NCI-H146 treated with DMSO at 0.1 percent for 48 hours (cell line): ENCODE data around the gene RNASET2.
A peak's percentile ranks its signal among the peaks of the same experiment; 100 is the strongest.

Source experiments
- DNase-seq: peaks from one replicate; lab custom pipeline; 2025; ENCODE audit not compliant: unreplicated experiment; lab: John Stamatoyannopoulos, UW

RNASET2 gene

DNA sequence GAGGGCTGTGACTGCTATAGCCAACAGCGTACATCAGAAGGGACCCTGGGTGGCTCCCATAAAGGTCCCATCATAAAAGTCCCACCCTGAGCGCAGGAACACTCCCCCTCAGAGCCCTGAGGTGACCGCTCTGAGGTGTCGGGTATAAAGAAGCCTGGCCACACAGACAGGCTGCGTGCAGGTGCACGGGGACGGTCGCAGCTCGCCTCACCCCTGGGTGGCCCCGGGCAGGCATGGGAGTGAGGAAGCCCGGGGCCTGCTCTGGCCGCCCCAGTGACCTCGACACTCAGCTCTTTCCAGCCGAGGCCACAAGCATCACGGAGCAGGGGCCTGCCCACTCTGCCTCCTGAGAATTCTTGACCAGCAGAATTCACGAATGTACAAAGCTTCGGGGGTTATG lies 14.4 kb upstream of the RNASET2 start:
- no peak for DNase-seq

DNA sequence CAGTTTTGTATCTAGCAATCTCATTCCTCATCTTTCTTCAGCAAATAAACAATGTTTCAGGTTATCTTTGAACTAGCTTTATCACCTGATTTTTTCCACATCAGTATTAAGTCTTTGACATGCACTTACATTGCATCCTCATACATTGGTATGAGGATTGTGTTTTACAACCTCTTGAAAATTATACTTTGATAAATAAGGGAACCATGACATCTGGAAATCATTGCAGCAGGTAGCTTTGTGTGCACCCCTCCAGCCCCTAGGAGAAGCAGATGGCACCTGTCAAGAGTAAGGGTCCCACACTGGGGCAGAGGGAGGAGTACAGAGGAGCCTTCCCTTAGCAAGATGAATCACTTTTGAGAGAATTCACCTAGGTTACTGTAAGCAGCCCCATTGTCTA lies 13.7 kb upstream of the RNASET2 start:
- no peak for DNase-seq

DNA sequence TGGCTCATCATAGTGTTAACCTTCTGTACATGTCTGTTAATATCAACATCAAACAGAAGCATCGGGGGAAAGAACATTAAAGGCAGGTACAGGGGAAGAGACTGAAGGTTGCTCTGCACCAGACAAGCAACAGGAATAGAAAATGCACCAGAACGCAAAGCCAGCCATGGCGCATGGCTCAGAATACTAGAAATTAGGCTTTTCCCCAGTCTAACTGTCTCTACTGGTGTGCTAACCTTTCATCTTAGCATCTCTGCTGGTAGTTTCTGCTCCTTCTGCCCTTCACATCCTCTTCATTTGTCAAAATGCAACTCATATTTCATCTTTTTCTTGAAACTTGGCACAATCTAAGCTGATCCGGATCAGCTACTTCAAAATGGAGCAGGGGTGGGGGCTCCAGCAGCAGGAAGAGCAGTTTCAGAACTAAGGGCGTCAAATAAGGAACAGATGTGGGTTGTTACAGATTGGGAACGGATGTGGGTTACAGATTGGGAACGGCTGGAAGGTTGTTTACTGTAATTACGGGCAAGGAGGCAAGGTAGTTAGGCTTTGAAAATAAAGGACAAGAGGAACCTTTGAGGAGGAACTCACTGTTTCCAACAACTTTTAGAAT lies 13.1 kb upstream of the RNASET2 start:
- DNase-seq, result no peak

DNA sequence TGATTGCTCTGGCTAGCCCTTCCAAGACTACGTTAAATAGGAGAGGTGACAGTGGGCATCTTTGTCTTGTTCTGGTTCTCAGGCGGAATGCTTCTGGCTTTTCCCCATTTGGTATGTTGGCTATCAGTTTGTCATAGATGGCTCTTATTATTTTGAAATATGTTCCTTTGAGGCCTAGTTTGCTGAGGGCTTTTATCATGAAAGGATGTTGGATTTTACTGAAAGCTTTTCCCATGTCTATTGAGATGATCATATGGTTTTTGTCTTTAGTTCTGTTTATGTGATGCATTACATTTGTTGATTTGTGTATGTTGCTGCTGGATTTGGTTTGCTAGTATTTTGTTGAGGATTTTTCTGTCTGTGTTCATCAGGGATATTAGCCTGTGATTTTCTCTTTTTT lies 9.9 kb upstream of the RNASET2 start:
- no peak for DNase-seq

DNA sequence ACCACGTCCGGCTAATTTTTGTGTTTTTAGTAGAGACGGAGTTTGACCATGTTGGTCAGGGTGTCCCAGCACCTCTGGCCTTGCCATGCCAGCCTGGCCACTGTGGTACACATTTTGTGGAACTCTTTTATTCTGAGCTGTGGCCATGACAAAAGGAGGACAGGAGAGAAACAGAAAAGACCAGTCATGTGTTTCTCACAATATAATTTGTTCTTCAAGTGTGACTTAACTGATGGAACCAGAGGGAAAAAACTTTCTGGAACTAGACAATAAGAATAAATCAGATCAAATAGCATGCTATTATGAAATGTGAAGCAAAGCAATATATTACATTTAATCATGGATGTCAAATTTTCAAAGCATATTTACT lies 4.2 kb upstream of the RNASET2 start:
- no peak for DNase-seq

DNA sequence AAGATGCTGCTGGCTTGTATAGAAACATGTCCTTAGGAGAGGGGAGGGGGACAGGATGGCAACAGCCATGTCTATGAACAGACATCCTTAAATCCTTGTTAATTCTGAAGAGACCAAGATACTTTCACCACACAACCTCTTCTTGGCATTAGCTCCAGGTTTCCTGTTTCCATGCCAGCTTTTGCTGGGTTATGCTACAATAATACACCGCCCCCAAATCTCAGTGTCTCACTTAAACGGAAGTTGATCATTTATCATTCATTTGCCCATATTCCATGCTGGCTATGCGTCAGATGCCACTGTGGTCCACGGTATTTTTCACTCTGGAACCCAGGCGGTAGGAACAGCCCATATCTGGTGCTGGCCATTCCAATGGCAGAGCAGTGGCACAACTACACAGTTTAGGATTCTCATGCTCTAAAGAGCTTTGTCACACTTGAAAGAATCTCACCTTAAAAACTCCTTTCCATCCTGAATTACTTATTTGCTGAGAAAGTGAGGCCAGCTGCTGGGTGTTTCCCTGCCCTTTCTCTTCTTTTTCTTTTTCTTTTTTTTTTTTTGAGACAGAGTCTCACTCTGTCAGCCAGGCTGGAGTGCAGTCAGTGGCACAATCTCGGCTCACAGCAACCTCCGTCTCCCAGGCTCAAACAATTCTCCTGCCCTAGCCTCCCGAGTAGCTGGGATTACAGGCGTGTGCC lies 3.7 kb upstream of the RNASET2 start:
- DNase-seq, result no peak

DNA sequence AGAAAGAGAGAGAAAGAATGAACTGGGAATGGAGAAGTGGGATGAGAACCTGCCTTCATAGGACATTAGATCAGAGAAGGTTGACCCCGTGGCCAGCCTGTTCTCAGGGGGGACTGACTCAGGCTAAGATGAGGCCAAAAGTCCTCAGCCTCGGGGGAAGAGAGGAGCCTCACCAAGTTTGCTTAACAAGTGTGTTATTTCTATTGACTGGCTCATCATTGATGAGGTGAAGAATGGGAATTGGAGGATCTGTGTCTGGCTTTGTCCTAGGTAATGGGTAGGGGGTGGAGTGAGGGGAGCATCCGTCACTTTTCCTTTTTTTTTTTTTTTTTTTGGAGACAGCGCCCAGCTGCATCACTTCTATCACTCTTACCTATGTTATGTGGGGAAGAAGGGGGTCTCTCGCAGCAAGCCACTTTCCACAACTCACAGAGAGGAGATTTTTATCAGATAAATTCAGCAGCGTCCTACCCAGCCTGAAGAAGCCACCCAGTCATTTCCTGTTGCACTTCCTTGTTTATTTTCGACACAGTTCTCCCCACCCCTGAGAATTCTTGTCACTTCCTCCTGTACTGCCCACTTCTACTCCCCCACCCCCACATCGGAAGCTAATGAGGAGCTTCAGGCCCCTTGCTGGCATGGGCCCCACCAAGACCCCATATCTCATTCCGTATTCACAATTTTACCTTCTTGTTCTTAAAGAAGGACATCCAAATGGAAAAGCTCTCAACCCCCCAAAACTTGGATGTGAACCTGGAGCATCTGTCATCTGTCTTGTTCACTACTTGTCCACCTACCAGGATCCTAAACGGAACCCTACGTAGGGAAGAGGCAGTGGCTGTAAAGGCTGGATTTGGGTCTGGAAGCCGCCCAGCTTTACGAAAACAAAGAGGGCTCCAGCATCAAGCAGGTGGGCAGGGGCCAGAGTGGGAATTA lies 2.8 kb upstream of the RNASET2 start:
- DNase-seq, result no peak

DNA sequence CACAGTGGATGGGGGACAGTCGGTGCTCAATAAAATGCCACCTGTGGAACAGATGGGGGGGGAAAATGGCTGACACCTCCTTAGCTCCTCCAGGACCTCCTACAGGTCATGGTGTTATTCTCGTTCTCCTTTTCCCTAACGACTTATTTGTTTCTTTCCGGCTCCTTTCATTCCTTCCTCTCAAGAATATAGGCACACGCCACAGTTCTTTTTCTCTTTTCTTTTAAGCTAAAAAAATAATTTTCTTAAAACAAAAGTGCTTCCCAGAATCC lies 1.4 kb upstream of the RNASET2 start:
- DNase-seq, result no peak

DNA sequence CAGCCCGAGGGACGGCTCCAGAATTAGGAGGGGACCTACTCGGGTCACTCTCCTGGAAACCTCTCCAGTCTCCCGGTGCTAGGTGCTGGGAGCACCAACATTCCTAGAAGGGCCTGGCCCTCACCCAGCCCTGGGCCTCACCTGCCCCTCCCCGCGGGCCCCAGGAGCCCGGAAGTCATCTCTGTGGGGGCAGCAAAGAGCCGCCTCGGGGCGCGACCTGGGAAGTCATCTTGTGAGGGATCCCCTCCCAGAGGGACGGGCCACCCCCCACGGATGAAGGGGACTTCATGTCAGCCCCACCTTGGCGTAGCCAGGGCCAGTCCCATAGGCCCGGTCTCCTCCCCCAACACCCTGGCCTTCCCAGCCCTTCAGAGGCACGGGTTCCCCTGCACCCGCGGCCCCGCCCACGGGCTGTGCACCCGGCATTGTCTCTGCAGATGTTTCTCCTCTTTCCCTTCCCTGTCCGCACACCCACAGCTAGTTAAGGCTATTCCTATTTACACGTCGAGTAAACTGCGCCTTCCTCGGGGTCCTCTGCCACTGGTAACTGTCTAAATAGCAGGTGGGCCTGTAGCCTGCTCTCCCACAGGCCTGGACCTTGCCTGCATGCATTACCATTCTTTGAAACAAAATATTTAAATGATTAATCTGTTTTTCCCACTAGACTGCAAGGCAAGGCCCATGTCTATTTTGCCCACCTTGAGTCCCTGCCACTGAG lies 896 bp upstream of the RNASET2 start:
- peak; percentile 77 for DNase-seq

DNA sequence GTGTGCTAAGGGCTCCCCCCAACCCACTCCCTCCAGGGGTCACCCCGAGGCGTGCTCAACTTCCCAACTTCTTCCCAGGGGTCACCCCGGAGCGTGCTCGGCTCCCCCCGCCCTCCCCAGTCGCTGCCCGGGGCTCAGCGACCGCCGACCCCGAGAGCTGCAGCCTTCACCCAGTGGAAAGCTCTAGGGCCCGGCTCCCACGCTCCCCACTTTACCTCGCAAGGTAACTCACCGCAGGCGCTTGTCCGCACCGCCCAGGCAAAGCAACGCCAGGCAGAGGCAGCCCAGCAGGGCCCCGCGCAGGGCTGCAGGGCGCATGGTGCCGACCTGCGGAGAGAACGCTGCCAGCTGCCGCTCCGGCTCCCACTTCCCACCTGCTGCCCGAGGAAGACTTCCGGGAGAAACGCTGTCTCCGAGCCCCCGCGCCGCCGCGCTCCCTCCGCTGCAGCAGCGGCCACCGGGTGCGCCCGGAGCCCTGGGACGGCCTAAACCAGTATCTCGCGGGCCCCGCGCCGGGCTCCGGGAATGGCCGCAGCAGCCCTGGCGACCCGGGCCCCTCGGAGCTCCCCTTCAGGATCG lies 396 bp downstream of the RNASET2 start:
- peak; percentile 78 for DNase-seq

DNA sequence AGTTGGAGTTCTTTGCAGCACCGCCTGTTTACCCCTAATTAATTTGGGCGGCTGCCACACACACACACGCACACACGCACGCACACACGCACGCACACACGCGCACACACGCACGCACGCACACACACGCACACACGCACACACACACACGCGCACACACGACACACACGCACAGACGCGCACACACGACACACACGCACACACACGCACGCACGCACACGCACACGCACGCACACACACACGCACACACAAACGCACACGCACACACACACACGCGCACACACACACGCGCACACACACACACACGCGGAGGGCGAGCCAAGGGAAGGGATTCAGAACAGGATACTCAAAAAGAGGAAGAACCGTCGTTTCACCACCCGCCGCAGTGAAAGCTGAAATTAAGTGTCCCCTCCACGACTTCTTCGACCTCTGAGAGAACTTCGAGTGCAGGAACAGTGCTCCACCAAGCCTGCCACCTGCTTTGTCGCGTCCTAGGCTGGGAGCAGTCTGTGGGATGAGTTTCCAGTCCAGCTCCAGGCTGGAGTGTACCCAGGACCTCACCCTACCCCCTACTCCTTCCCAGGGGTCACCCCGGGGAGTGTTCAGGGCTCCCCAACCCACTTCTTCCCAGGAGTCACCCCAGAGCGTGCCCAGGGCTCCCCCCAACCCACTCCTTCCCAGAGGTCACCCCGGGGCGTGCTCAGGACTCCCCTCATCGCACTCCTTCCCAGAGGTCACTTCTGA lies 1.1 kb downstream of the RNASET2 start:
- DNase-seq, result no peak

DNA sequence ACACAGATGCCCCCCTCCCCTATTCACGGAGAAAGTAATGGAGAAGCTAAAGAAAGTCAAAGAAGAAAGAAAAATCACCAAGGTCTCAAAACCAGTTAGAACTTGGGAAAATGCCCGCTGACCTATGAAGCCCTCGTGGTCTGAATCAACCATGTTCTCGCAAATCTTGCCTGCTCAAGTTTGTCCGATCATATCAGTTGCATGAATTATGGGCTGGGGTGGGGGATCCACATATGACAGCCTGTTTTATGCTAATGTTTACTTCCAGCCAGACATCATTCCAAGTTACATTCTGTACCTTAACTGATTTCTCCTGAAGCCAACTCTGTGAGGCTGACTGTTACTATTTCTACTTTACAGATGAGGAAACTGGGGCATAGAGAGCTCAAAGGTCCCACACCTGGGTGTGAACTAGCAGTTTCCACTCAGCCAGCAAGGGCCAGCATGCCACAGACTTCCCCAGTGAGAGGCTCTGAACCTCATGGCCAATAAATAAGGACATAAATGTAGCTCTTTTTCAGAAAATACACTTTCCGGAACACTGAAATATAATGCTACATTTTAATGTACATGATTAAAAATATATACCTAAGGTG lies 2.1 kb downstream of the RNASET2 start:
- no peak for DNase-seq

DNA sequence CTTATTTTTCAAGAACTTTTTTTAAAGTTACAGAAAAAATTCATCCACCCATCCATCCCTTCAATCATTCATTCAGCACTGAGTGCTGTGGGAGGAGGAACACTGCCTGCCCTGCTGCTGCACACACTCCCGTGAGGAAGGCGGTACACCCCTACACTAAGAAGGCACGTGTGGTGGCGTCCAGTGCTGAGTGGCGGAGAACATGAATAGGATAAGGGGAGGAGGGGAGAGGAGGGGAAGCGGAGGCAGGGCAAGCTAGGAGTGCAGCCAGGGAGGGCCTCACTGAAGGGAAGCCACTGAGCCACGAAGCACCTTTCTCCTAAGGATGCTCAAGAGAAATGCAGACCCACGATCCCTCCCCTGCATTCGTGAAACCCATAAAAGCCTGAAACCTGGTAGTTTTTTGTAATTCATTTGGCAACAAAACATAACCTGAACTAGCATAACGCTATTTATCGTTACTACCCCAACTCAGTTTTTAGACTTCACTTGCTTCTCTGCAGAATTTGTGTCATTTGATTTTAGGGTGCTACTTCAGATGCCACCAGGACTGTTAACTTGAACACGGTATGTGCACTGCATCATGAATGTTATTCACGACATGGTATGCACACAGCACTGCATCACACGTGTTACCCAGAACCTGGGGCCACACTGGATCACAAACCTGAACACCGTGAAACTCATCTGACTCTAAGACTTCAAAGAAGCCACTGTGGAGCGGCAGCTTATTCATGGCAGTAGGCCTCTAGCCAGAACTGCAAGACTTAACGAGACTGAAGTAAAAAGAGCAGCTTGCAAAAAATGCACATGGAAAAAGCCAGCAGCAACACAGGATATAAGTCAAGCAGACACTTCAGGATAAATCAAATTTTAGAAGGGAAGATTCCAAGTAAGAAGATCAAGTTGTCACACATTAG lies 3.5 kb downstream of the RNASET2 start:
- DNase-seq, result no peak

DNA sequence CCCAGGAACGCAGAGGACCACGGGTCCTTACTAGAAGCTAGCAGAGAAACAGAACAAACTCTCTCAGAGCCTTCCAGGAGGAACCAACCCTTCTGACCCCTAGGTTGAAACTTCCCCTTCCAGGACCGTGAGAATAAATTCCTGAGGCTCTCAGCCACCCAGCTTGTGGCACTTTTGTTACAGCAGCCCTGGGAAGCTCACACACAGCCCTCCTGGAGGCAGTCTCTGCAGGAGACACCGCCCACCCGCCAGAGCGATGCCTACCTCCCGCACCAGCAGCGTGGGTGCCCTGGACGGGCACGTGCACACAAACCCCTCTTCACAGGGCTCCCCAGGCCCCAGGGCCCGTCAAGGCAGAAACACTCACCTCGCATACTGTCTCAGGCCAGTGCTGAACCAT lies 4.2 kb downstream of the RNASET2 start:
- DNase-seq, result no peak

DNA sequence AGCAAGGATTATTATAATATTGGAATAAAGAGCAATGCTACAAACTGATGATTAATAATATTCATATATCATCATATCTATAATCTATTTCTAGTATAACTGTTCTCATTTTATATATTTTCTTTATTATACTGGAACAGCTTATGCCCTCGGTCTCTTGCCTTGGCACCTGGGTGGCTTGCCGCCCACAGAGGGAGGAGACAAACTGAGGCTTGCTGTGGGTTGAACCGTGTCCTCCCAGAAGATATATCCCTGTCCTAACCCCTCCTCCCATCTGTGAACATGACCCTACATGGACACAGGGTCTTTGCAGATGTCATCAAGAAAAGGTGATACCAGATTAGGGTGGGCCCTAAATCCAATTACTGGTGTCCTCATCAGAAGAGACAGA lies 4.7 kb downstream of the RNASET2 start:
- DNase-seq, result no peak

DNA sequence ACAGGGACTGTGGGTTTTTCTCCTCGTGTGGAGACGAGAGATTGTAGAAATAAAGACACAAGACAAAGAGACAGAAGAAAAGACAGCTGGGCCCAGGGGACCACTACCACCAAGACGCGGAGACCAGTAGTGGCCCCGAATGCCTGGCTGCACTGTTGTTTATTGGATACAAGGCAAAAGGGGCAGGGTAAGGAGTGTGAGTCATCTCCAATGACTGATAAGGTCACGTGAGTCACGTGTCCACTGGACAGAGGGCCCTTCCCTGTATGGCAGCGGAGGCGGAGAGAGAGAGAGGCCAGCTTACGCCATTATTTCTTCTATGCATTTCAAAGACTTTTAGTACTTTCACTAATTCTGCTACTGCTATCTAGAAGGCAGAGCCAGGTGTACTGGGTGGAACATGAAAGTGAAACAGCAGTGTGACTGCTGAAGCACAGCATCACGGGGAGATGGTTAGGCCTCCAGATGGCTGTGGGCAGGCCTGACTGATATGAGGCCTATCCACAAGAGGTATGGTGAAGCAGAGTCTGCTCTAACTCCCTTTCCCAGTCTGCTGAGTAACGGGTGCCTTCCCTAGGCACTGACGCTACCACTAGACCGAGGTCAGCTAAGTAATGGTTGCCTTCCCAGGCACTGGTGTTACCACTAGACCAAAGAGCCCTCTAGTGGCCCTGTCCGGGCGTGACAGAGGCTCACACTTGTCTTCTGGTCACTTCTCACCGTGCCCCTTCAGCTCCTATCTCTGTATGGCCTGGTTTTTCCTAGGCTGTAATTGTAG lies 5.3 kb downstream of the RNASET2 start:
- peak; percentile 30 for DNase-seq

DNA sequence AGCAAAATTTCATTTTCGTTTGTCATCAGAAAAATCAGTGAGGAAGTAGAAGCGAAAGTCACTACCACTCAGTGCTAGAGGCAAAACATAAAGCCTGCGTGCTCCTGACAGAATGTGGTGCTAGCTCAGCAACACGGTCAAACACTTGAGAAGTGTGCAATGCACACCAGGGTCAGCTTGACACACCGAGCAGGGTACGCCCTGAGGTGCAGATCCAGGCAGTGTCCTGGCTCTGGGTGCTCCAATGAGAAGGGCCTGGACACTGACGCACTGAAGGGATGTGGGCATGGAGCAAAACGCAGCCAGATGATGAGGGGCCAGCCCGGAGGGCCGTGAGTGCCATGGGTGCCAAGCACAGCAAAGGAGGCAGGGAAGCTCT lies 5.9 kb downstream of the RNASET2 start:
- DNase-seq, result no peak
